ENCODE results near the gene POP4.

POP4 gene

GRCh38 chr19:29616541-29616940 lies 10.5 kb downstream of the POP4 start:
- DNase-seq (ENCODE audit: low read depth), result no peak
- H3K4me3 ChIP-seq (ENCODE audit: low read depth, low read length), result no peak overlapping the region
- TF ChIP-seq CTCF (IDR thresholded peaks at IDR 0.05; ENCODE audit: control insufficient read depth, extremely low read depth, insufficient read depth), result no peak

GRCh38 chr19:29617366-29618266 lies 11.5 kb downstream of the POP4 start:
- no peak for TF ChIP-seq CTCF (IDR thresholded peaks at IDR 0.05; ENCODE audit: control insufficient read depth, extremely low read depth, insufficient read depth)
- H3K4me3 ChIP-seq (ENCODE audit: low read depth, low read length), result no peak overlapping the region
- no peak for DNase-seq (ENCODE audit: low read depth)

GRCh38 chr19:29618434-29618833 lies 12.4 kb downstream of the POP4 start:
- no peak for DNase-seq (ENCODE audit: low read depth)
- TF ChIP-seq CTCF (IDR thresholded peaks at IDR 0.05; ENCODE audit: control insufficient read depth, extremely low read depth, insufficient read depth), result no peak
- no peak overlapping the region for H3K4me3 ChIP-seq (ENCODE audit: low read depth, low read length)

GRCh38 chr19:29618871-29619270 lies 12.8 kb downstream of the POP4 start:
- DNase-seq (ENCODE audit: low read depth), result no peak
- H3K4me3 ChIP-seq (ENCODE audit: low read depth, low read length), result no peak overlapping the region
- no peak for TF ChIP-seq CTCF (IDR thresholded peaks at IDR 0.05; ENCODE audit: control insufficient read depth, extremely low read depth, insufficient read depth)

- H3K4me3 ChIP-seq (ENCODE audit: low read depth, low read length), result no peak overlapping the region
- TF ChIP-seq CTCF (IDR thresholded peaks at IDR 0.05; ENCODE audit: control insufficient read depth, extremely low read depth, insufficient read depth), result no peak
- DNase-seq (ENCODE audit: low read depth), result no peak
Measured at GRCh38 chr19:29620931-29621351, 14.9 kb downstream of the POP4 start.

GRCh38 chr19:29622166-29623070 lies 16.3 kb downstream of the POP4 start:
- peak; percentile 6 for DNase-seq (ENCODE audit: low read depth)
- no peak for TF ChIP-seq CTCF (IDR thresholded peaks at IDR 0.05; ENCODE audit: control insufficient read depth, extremely low read depth, insufficient read depth)
- no peak overlapping the region for H3K4me3 ChIP-seq (ENCODE audit: low read depth, low read length)

All from LNCaP clone FGC (cell line).